Measurements from ENCODE around the gene PBX3.

PBX3 gene

DNA sequence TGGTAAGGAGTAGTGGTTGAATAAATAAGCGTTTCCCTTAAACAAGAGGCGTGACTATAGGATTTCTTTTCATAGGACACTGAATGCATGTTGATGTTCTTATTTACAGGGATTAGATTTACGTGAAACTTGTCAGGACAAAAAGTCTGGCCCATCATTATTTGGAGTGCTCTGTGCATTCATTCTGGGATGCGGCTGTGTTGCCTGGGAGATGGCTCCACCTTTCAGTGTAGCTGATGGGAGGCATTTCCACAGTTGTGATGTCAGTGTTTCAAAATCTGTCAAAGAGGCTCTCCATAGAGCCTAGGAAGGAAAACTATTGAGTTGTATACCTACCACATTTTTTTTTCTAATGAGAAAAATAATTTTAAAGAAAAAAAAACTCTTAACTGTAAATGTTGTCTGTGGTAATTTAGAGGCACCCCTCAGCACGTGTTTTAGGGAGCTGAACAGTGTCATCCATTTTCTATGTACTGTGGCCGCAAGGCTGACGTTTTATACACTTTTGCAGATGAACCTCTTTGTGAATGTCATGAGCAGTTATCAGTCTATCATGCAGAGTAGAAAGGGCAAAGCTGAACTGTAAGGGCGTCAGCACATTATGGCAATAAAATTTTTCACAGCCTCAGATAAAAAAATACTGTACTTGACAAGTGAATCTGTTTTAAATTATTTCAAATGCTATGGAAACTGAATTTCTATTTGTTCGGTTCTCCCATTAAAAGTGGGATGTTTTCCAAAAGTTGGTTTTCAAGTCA is 202.7 kb downstream of the PBX3 start:
- no peak for DNase-seq (ENCODE audit: low read depth in 2 of 2)

DNA sequence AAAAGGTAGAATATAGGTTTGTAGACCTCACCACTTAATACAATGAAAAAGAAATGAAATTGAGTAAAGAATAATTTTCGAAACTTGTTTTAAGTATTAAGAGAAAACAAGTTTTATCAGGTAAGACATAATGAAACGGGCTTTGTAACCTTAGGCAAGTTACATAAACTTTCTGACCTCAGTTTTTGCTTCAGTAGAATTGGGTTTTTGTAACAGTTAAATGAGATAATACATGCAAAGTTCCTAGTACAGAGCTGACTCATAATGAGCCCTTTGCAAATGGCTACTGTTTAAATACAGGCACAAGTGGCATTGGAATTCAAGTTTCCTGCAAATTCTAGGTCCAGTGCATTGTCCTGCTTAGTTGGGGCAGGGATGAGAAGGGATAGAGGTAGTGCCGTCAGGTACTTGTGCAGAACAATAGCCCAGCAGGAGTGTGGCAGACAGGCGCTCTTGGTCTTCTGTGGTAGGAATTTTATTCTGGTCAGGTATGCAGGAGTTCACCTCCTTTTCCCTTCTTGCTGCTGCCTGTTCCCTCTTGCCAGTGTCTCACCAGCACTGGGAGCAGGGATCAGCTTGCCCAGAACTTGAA is 203.8 kb downstream of the PBX3 start:
- DNase-seq (ENCODE audit: low read depth in 2 of 2) = no peak

DNA sequence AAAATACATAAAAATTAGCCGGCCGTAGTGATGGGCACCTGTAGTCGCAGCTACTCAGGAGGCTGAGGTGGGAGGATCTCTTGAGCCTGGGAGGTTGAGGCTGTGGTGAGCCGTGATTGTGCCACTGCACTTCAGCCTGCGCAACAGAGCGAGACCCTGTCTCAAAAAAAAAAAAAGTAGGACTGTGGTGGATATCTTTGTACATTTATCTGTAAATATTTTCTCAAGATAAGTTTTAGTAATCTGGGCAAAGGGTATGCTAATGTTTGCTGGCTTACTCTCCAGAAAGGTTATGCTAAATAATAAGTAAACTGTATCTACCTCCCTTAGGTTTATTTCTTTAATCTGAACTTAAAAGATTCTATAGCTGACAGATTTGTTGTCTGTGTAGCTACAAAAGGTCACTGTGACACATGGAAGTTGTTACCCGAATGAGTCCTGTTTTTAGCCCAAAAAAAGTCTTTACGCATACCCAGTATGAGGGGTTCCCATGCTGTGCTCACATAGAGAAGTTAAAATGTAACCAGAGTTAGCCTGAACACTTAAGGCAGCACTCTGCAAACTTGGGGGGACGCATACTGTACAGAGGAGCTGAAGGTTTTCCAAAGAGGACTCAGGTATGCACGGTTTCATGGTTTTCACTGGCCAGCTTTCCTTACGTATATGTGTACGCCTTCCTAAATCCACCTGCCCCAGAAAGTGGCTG is 206.3 kb downstream of the PBX3 start:
- DNase-seq (ENCODE audit: low read depth in 2 of 2) = no peak

DNA sequence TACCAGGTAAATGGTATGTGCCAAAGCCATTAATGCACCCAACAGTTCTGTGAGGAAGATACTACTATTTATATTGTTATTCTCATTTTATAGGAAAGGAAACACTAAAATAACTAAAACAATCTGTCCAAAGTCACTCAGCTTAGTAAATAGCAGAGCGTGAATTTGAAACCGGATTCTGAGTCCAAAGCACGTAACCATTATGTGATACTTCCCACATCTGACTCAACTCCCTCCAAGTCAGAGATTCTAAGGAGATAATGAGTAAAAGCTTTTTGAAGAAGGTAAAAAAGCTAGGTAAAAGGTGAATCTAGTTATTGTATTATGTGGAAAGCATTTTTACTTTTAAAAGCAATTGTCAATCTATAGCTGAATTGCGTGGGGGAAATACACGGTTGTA is 208.9 kb downstream of the PBX3 start:
- DNase-seq (ENCODE audit: low read depth in 2 of 2) = no peak

DNA sequence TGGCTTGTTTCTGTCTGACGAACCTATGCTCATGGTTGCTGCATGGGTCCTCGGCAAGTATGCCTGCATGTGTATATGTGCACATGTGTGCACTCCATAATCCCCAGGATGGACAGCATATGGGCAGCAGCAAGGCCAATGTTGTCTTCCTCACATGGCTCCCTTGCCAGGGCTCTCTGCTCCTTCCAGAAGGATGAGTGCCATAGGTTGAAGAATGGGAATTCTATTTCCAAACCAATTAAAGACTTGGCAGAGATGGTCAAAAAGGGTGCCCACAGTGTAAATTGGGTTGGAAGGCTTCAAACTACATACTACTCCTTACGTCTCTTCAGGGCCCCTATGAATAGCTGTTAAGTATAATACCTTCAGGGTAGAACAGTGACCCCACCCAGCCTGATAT is 212.1 kb downstream of the PBX3 start:
- DNase-seq (ENCODE audit: low read depth in 2 of 2) = no peak

DNA sequence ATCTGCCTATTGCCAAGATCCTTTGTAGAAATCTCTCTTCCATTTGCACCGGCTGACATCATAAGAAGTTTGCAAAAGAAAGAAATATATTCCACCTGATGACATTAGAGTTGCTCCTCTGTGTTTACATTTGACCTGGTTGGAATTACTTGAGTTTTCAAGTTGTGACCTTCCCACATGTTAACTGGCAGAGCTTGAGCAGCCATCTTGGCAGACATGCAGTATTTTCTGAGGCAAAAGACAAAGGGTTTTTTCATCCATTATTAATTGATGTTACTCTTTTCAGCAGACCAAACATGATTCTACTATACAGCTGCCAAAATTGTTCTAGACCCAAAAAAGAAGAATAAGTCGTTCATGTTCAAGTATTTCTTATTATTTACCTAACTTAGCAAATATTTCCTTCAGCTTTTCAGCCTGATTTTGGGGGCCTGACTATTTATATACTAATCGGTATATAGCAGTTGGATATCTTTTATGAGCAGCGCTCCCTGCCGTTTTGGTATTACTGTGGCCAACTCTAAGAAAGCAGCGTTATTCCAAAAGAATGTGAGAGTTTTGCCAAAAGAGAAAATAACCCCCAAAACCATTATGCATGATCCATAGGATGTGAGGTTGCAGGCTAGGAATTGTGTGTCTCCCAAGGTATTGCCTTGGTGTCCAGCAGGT is 212.9 kb downstream of the PBX3 start:
- DNase-seq (ENCODE audit: low read depth in 2 of 2) = no peak

DNA sequence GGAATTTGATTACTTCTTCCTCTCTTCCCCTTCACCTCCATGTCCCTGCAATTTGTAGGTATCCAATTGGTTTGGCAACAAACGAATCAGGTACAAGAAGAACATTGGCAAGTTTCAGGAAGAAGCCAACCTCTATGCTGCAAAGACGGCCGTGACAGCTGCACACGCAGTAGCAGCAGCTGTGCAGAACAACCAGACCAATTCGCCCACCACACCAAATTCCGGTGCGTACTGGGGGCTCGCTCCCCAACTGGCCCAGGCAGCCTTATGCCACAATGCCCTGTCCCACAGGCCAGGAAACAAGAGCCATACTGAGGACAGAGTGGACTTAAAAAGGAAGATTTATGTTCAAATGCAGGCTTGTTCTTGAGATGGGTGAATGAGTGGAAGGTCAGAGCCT is 213.5 kb downstream of the PBX3 start:
- DNase-seq (ENCODE audit: low read depth in 2 of 2) = no peak

DNA sequence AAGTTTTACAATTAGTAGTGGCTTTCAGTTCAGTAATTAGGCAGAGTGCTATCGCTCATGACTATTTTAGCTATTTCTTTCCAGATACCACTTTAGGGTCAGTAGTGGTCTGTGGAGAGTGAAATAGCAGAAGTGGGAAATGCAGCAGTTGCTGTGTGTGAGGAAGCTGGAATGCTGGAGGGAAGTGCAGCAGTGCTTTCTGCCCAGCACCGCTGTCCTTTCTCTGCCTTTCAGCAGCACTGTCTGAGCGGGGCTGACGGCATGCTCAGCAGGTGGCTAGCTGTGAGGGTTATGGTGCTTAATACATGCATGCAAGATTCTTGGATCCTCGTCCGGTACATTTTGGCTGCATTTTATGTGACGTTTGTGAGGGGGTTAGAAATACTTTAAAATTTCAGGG is 213.9 kb downstream of the PBX3 start:
- DNase-seq (ENCODE audit: low read depth in 2 of 2) = no peak

DNA sequence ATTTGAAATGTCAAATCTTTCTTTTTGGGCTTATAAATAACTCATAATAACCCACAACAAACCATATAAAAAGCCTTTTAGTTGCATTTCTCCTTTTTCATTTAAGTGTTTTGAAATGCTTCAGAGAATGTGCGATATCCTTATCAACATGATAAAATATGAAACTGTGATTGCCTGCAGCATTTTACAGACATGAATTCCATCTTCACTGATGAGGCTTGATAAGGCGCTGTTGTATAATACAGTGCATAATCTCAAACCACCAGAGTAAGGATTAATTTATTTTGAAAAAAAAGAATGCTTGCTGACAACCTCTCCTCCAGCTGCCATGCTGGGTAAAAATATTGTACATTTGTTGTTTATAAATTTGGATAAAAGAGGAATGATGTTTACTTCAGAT is 216.8 kb downstream of the PBX3 start:
- no peak for DNase-seq (ENCODE audit: low read depth in 2 of 2)

DNA sequence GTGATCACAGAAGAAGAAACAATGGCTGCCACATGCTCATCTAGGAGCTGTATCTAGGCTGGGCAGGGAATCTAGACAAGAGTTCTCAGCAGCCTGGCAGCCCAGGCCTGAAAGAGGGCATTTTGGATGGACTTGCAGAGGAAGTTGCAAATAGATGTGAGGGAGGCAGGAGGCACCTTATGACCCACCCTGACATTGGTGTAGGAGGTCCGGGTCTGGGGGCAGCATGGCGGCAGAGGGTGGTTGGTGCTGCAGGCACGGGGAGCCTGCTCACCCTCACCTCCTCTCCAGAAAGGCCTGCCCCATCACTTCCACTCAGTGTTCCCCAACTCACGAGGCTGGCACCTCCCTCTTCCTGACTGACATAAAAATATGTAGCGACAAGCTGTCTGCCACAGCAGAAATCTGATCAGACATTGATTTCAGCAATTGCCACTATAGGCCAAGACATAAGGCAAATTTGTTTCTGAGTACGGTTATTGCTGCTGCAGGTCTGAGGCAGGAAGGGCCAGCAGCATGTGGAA is 217.6 kb downstream of the PBX3 start:
- no peak for DNase-seq (ENCODE audit: low read depth in 2 of 2)

DNA sequence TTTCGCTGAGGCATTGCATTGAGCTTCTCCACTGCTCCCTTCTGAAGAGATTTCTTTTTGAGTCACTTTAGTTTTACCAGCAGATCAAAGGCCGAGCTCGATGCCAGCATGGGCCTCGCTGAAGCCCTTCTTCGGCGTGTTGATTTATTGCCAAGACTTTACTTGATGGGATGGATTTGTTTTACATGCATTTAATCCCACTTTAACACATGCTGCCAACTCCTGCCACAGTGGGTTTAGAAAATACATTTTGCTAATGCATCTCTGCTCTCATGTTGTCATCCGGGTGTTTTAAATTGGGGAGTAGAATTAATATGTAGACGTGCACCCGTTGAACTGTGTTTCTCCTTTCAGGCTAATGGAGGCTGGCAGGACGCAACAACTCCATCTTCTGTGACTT is 218.3 kb downstream of the PBX3 start:
- DNase-seq (ENCODE audit: low read depth in 2 of 2) = no peak

DNA sequence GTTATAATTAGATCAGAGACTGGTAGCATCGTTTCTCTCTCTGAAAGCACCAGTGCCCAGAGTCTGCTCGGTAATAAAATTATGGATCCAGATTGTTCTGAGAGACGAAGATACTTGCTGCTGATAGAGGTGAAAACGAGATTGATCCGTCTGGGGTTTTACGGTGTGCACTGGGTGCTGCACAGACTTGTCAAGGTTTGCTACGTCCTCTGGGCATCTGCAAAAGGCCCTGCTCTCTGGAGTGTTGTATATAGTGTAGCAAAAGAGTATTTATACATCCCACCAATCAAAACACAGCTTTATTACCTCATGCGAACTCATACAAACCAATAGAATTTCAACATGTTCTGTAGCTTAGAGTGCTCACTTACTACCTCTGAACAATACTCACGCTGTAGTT is 219.3 kb downstream of the PBX3 start:
- no peak for DNase-seq (ENCODE audit: low read depth in 2 of 2)

DNA sequence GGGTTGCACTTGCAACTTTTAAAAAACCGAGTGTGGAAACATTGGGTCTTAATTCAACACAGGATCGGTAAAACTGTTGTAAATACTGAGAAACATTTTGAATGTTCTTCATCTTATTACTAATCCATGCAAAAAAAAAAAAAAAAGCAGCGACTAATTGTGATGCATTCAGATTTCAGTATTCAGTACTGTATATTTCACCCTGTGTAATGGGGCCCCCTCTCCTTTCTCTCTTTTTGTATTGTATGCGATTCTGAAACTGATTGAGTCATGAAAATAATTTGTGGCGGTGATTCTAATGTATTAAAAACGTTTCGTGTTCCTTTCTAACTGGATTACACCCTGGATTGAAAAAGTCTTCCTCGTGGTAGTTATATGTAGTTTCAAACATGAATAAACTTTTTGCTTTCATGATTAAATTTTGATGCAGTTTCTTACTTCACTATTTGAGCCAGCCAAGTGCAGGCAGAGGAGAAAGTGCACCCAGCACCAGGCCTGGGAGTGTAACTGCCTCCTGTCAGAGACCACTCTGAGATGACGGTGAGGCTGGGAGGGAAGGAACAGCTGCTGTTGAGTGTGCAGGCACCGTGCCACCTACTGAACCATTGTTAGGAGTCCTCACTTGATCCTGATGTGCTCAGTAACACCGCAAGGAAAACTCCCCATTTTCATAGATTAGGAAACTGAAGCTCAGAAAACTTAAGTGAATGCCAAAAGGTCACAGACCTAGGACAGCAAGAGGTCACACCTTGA is 220.0 kb downstream of the PBX3 start:
- no peak for DNase-seq (ENCODE audit: low read depth in 2 of 2)

DNA sequence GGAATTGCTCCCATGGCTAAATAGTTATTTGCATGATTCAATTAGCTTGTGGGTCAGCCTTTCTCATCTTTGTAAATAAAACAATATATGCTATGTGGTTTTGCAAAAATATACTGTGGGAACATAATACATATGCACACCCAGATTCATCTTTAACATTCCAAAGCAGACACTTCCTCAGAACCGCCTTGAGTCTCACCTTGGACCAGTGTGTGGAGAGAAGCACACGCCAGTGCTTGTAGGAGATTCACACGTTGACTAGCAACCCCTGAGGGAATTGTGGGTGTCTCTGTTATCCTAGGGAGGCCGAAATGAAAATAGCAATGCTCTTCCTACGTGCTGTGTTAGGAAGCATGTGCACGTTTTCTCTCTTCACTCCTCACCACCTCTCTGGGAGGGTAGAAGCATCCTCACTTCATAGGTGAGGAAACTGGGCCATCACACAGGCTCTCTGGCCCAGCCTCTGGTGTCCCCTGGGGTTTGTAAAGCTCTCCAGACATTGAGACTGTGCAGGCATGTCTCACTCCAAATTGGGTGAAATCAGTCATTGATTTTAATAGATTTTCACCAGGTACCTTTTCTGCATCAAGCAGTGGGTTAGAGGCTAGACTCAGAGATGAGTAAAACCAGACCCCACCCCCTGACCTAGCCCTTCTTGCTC is 221.7 kb downstream of the PBX3 start:
- DNase-seq (ENCODE audit: low read depth in 2 of 2) = no peak

DNA sequence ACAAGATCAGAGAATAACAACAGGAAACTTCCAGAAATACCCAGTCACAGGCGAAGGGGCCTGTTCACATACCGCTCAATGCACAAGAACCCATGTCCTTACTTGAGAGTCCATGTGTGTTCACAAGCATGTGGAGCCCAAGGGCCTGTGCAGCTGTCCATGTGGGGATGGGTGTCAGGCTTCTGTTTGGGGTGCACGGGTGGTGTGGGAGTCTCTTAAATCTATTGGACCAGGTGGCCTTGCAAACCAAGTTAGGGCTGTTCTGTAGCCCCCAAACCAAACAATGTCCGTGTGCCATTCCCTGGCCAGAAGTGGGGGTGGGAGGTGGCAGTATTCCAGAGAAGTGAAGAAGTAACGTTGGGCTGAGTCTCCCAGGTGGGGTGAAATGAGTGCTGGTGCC is 222.3 kb downstream of the PBX3 start:
- no peak for DNase-seq (ENCODE audit: low read depth in 2 of 2)

DNA sequence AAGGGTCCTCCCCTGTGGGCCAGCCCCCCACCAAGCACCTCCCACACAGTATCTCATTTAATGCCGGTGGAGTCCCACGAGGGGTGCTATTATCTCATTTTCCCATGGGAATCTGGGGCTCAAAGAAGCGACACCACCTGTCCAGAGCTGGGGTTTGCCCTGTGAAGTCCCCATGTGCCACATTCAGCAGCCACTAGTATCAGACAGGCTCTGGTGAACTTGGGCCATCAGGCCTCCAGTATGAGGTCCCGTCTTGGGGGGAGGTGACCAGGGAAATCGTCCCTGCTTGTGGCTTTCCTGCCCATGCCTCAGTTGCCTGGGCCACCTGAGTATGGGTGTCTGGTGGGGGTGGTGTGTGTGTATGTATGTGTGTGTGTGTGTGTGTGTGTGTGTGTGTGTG is 222.7 kb downstream of the PBX3 start:
- DNase-seq (ENCODE audit: low read depth in 2 of 2) = no peak

DNA sequence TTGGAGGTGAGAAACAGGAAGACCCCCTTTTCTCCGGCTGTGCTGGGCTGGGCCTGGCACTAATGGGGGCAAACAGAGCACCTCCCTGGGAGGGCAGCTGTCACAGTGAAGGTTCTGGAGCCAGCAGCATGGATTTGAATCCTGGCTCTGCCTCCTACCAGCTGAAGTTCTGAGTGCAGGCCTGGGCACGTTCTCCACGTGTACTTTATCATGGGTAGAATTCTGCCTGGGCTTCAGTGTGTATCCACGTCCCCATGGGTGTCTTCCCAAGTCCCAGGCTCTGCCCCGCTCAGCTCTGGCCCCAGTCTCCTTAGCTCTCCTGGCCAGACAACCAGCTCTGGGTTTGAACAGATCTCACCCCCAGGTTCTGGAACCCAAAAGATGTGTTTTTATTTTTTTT is 223.2 kb downstream of the PBX3 start:
- no peak for DNase-seq (ENCODE audit: low read depth in 2 of 2)

DNA sequence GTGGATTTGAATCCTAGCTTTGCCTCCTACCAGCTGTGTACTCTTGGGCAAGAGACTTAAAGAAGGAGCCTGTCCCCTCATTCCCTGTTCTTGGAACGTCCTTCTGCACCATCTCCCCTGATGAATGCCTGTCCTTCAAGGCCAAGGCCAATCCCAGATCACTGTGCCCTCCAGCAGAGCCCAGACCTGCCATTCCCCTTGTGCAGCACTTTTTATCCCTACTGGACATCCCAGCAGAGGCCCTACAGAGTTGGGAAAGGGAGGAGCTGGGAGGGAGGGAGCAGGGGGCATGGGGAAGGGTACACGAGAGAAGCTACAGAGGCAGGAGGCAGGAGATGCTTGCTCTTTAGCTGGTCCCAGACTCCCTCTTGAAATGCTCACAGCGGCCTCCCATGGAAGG is 223.9 kb downstream of the PBX3 start:
- no peak for DNase-seq (ENCODE audit: low read depth in 2 of 2)

DNA sequence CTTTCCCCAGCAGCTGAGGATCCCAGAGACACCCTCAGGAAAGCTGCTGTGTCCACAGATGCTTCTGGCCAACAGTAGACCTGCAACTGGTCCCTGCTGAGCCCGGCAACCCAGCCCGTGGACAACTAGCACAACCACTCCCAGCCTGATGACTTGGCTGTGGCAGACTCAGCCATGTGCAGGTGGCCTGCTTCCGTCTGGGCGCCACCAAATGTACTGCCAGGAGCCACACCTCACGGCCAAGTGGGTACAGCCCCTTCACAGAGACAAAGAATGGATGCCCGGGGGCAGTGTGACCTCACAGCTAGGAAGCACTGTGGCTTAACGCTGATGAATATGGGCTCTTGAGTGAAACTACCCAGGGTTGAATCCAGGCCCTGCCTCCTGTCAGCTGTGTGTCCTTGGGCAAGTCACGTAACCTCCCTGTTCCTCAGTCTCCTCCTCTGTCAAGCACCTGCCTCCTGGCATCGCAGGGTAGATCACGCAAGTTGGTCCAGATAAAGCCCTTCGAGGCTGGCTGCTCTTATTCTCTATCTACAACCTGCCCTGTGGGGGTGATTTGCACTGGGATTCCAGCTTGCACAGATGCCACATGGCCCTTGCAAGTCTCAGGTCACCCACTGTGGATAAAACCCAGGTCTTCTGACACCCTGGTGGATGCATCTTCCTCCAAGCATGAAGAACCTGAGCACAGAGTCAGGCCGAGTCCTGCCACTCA is 225.0 kb downstream of the PBX3 start:
- no peak for DNase-seq (ENCODE audit: low read depth in 2 of 2)

DNA sequence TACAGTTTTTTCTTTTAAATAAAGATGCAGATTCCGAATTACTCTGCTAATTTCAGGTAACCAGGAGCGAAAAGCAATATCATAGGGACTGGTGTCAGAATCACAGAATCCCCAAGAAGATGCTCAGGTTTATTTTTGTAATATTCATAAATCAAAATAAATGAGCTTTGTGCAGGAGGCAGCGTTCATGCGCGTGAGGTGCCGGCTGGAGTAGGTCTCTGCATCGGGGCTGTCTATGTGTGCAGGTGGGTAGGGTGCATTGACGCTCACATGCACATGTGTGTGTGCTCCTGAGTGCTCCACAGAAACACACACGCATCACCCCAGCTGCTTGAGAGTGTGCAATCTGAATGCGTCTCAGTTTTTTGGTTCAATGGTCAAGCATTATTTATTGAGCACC is 226.4 kb downstream of the PBX3 start:
- DNase-seq (ENCODE audit: low read depth in 2 of 2) = no peak

DNA sequence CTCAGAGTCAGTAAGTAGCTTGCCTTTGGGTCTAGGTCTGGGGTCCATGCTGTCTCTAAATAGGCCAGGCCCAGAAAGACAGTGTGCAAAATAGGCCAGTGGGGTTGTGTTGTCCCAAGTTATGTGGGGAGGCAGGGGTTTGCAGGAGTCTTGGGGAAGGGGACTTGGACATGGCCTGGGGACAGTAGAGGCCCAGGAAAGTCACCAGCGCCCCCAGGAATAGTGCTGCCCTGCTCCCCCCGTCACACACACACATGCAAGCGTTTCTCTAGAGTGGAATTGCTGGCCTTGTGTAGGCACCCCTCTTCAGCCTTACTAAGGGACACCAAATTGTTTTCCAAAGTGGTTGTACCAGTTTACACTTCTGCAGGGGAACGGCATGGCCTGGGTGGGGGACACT is 227.5 kb downstream of the PBX3 start:
- no peak for DNase-seq (ENCODE audit: low read depth in 2 of 2)

Data from stimulated activated CD4-positive, alpha-beta T cell treated with anti-CD3 and anti-CD28 coated beads, Interleukin-15, amount 100 ng/mL, for 48 hours (primary cell).